GM10266 (cell line): ENCODE results near the gene SNAPC1.
"Not testable (repeated sequence)": the region's sequence is repeated elsewhere in the genome, so short reads cannot be mapped to it uniquely, and the experiment has no call there.

Experiments used
- DNase-seq: peaks from one replicate; pipeline ENCODE4 v3.0.0; 2012; ENCODE audit errors: extremely low spot score
- TF ChIP-seq, protein P1 (sequence below): IDR thresholded peaks from 2 replicates; pipeline ENCODE4 v1.5.1; 2012; ENCODE audit warnings: mild to moderate bottlenecking, low read depth; ENCODE audit not compliant: control insufficient read depth, insufficient read depth; ENCODE audit errors: missing control alignments

Gene SNAPC1

GRCh38 chr14:61750708-61751474 lies 11.3 kb upstream of the SNAPC1 start:
- TF ChIP-seq, protein P1, sequence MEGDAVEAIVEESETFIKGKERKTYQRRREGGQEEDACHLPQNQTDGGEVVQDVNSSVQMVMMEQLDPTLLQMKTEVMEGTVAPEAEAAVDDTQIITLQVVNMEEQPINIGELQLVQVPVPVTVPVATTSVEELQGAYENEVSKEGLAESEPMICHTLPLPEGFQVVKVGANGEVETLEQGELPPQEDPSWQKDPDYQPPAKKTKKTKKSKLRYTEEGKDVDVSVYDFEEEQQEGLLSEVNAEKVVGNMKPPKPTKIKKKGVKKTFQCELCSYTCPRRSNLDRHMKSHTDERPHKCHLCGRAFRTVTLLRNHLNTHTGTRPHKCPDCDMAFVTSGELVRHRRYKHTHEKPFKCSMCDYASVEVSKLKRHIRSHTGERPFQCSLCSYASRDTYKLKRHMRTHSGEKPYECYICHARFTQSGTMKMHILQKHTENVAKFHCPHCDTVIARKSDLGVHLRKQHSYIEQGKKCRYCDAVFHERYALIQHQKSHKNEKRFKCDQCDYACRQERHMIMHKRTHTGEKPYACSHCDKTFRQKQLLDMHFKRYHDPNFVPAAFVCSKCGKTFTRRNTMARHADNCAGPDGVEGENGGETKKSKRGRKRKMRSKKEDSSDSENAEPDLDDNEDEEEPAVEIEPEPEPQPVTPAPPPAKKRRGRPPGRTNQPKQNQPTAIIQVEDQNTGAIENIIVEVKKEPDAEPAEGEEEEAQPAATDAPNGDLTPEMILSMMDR, result no peak
- peak; percentile 87 for DNase-seq

DNA sequence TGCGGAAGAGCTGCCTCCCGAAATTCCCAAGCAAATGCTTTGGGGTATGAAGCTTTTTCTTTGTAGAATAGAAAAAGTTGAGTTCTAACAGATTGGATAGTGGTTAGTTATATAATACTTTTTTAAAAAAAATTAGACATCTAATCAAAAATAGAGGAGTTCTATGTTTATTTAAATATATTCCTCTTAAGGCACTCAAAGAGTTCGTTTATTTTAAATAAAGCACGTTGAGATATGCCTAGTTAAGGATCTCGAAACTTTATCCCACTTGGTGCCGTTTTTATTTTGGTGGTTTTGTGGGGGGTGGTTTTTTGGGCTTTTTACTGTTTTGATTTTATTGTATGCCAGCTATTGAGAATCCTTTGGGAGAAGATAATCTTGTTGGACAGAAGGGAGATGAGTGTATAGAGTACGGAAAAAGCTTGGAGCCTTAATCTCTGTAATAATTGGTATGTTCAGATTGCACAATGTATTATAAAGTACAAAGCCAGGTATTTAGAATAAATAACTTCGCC lies 10.7 kb upstream of the SNAPC1 start:
- TF ChIP-seq, protein P1, result no peak
- DNase-seq, result no peak

- TF ChIP-seq, protein P1, result no peak
- DNase-seq, result peak; percentile 45
These were observed 9.6 kb upstream of the SNAPC1 start for GRCh38 chr14:61752626-61753025.

- TF ChIP-seq, protein P1, result peak; percentile 22
- no peak for DNase-seq
These were observed 8.6 kb upstream of the SNAPC1 start for GRCh38 chr14:61753631-61754030.

DNA sequence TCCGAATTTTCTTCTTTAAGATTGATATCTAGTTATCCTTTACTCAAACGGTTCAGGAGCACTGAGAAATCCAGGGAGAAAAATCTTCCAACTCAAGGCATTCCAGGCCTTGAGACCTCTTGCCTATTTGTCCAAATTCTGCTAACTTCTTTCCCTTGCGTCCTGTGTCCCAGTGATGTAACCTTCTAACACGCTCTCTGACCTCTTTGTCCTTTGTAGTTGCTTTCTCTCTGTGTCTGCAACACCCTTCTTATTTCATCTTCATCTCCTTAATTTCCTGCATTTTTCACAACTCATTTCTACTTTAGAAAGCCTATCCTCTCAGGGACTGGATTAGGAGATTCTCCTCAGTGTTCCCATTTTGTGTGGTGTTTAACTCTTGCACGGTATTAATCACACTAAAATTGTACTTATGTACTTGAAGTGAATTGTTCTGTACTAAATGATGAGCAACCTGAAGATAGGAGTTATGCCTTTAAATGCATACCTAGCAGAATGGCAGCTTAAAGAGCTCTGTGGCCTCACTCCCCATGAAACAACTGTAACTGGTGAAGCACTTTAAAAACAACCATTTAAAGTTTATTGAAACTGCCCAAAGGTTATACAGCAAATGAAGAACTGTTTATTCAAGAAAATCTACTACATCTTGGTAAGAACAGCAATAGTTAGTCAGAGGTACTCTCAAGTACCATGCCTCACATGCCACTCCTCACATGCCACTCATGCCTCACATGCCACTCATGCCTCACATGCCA lies 7.4 kb upstream of the SNAPC1 start:
- TF ChIP-seq, protein P1, result no peak
- no peak for DNase-seq

DNA sequence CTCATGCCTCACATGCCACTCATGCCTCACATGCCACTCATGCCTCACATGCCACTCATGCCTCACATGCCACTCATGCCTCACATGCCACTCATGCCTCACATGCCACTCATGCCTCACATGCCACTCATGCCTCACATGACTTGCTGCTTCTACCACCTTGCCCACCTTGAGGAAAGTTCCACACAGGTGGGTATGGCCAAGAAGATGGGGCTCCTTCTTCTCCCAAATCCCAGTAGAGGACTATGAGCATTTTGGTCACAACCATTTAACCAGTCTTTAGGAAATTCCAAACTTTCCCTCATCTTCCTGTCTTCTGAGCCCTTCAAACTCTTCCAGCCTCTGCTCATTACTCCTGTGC lies 6.9 kb upstream of the SNAPC1 start:
- not testable (repeated sequence) for DNase-seq

- TF ChIP-seq, protein P1, result no peak
- no peak for DNase-seq
These were observed 6.1 kb upstream of the SNAPC1 start for GRCh38 chr14:61756135-61756534.
